CD4-positive, alpha-beta T cell treated with Interleukin-1 beta for 1 hour (primary cell): Measurements from ENCODE around the gene ATF5.
A peak's percentile ranks its signal among the peaks of the same experiment; 100 is the strongest.
"Not testable (repeated sequence)": the region's sequence is repeated elsewhere in the genome, so short reads cannot be mapped to it uniquely, and the experiment has no call there.

ENCODE experiments used
- DNase-seq, 2 donors: peaks; one replicate each; pipeline ENCODE4 v3.0.0-alpha.2; 2020 to 2022

ATF5 gene

GRCh38 chr19:49950956-49951526 lies 22.0 kb downstream of the ATF5 start:
- no peak for DNase-seq

GRCh38 chr19:49951806-49952478 lies 22.9 kb downstream of the ATF5 start:
- no peak for DNase-seq

DNA sequence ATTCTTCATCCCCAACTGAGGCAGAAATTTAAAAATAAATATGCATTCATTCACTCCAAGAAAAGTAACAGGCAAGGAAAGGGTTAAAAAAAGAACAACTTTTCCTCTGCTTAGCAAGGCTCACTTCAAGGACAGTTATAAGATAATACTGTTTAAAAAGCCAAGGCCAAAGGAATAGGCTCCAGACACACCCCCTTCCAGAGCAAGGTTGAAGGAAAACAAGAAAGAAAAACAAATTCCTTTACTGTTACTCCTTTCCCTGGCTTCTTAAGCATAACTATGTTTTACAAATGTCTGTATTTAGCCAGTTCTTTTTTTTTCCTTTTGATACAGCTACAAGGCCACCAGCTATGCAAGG lies 23.5 kb downstream of the ATF5 start:
- DNase-seq, result no peak

DNA sequence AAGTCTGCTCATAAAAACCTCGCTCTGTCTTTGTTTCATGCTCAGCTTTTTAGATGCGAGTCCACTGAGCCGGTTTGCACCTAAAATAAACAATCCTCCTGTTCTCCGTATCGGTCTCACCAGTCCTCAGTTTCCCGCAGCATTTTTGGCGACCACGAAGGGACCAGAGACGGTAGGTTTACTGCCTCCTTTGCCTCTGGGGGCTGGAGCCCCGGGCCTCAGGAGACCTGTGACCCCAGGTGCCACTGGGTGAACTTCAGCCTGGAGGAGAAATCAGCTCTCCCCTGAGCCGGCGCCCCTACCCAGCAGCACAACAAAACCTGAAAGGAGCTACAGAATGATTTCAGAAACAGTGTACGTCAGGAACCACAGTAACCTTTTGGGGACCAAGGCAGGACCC lies 23.9 kb downstream of the ATF5 start:
- no peak for DNase-seq

DNA sequence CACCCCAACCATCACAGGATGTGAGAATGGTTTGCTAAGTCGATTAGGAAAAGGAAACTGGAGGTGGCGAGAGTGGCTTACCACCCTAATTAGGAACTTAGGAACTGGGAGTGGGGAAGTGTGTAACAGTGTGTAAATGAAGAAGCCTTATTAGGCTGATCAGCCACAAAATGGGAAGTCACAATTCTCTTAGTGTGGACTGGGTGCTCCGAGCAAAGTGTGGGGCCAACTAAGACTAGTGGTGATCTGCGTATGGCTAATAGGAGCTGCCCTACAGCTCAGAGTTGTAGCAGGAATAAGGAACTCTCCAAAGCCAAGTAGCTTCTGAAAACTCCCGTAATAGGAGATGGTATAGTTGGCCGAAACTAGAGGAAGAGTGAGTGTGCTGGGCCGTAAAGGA lies 24.4 kb downstream of the ATF5 start:
- DNase-seq, result no peak

DNA sequence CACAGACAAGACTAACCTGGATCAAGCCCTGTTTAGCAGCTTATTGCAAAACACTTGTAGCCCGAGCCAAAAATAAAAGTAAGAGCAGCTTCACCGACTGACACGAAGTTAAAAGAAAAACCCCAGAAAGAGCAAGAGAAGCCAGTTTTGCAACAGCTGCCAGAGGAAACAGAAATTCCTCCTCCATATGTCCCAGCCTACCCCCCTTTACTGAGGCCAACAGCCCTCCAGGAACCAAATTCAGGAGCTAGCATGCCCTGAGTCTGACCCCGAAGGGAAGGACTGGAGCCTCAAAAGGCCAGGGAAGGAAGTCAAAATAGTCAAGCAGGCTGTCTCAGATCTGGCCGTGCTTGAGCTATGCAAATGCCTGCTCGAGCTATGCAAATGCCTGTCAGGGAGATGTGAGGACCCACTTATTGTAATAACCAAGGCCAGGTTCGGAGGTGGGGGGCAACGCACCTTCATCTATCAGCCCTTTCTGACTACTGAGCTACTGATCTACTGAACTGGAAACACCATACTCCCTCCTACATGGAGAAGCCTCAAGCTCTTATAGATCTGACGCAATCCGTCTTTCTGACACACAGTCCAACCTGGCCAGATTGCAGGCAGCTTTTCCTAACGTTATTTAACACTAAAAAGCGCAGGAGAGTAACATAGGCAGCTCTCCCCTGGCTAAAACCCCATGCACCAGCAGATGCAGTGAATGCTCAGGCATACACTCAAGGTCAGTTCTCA lies 25.3 kb downstream of the ATF5 start:
- no peak for DNase-seq

DNA sequence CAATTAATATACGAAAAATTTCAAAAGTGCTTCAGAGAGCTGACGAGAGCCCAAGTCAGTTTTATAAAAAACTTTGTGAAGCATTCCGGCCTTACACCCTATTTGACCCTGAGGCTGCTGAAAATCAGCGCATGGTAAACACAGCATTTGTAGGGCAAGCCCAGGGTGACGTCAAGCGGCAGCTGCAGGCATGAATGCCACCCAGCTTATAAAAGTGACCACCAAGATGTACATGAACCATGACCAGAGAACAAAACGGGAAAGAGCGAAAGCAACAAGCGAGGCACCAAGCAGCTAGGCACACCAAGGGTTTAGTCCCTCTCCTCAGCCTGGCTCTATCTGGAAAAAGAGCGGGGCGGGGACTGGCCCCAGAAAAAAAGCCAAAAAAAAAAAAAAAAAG lies 25.9 kb downstream of the ATF5 start:
- DNase-seq, result no peak

- no peak for DNase-seq
Measured at GRCh38 chr19:49956115-49956495, 27.1 kb downstream of the ATF5 start.

- DNase-seq, result no peak
Measured at GRCh38 chr19:49957262-49957915, 28.4 kb downstream of the ATF5 start.

GRCh38 chr19:49958144-49958543 lies 29.1 kb downstream of the ATF5 start:
- not testable (repeated sequence) for DNase-seq

- DNase-seq, result not testable (repeated sequence)
Measured at GRCh38 chr19:49958596-49958995, 29.6 kb downstream of the ATF5 start.

DNA sequence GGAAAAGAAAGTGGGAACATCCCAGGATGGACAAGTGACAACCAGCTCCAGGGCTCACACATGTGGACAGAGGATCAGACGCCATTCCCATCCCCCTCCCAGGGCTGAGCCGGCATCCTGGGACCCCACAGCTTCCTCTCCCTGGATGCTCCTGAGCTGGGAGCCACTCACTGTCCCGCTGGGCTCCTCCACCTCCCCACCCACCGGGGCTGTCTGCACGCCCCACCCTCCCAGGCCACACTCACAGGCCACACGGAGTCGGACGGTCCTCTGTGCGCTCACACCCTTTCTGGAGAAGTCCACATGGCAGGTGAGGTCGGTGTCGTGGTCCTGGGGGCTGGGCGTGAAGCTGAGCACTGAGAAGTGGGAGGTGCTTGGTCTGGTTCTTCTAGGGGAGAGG lies 30.9 kb downstream of the ATF5 start:
- not testable (repeated sequence) for DNase-seq

DNA sequence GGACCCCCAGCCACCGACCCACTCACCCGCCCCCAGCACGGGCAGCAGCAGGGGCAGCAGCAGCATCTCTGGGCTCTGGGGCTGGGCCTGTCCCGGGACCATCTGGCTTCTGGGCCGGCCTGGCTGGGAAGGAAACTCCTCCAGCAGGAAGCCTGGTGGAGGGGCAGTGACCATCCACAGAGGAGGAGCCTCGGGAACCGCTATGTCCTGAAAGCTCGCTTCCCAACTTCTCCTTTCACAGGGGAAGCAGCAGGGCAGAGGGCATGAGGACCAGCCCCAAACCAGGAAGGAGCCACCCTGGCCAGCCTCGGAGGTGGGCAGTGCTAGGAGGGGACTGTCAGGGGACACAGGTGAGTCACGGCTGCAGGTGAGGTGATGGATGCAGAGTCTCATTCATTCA lies 32.0 kb downstream of the ATF5 start, which contains the start of gene SIGLEC11:
TSS of gene SIGLEC11 (minus strand) at position 193 of the 400 bp plus-strand sequence. CDS start at position 102, 91 bp downstream.
- not testable (repeated sequence) for DNase-seq

DNA sequence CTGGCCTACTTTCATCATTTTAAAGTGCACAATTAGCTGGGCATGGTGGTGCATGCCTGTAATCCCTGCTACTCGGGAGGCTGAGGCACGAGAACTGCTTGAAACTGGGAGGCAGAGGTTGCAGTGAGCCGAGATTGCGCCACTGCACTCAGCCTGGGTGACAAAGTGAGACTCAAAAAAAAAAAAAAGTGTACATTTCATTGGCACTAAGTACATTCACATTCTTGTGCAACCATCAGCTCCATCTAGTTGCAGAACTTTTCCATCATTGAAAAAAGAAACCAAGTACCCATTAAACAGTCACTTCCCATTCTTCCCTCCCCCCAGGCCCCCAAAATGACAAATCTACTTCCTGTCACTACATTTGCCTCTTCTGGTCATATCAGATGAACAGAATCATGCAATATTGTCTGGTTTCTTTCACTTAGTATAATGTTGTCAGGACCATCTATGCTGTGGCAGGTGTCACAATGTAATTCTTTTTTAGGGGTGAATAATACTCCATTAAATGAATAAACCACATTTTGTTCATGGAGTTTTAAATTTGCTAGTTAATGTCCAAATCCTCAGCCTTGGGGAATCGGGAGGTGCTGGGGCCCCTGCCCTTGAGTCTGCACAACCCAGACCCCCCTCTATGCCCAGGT lies 39.4 kb downstream of the ATF5 start:
- DNase-seq, result peak in 1 of 2 donors; percentile 18

DNA sequence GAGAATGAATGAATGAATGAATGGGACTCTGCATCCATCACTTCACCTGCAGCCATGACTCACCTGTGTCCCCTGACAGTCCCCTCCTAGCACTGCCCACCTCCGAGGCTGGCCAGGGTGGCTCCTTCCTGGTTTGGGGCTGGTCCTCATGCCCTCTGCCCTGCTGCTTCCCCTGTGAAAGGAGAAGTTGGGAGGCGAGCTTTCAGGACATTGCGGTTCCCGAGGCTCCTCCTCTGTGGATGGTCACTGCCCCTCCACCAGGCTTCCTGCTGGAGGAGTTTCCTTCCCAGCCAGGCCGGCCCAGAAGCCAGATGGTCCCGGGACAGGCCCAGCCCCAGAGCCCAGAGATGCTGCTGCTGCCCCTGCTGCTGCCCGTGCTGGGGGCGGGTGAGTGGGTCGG lies 40.4 kb downstream of the ATF5 start:
- DNase-seq, result not testable (repeated sequence)

DNA sequence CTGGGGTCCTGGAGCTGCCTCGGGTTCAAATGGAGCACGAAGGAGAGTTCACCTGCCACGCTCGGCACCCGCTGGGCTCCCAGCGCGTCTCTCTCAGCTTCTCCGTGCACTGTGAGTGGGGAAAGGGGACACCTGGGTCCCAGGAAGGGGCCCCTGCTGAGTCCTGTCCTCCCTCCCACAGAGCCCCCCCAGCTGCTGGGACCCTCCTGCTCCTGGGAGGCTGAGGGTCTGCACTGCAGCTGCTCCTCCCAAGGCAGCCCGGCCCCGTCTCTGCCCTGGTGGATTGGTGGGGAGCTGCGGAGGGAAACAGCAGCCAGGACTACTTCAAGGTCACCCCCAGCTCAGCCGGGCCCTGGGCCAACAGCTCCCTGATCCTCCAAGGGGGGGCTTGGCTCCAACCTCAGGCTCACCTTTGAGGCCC lies 43.0 kb downstream of the ATF5 start:
- no peak for DNase-seq

DNA sequence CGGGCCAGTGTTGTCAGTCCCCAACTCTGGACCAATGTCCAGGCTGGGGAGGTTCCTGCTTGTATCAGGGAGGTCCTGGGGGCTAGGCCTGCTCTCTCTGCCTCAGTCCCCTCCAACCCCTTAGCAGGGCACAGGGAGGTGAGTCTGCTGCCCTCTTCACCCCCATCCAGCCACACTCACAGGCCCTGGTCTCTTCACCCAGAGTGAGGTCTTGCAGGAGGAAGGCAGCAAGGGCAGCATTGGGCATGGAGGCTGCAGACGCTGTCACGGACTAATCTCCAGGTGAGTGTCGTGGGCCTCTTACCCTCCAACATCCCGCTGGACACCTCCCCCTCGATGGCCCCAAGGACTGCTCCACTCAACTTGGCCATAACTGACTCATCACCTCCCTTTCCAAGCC lies 43.8 kb downstream of the ATF5 start:
- DNase-seq, result no peak

GRCh38 chr19:49973987-49974386 lies 45.0 kb downstream of the ATF5 start:
- no peak for DNase-seq

GRCh38 chr19:49975051-49975450 lies 46.0 kb downstream of the ATF5 start:
- DNase-seq, result no peak

DNA sequence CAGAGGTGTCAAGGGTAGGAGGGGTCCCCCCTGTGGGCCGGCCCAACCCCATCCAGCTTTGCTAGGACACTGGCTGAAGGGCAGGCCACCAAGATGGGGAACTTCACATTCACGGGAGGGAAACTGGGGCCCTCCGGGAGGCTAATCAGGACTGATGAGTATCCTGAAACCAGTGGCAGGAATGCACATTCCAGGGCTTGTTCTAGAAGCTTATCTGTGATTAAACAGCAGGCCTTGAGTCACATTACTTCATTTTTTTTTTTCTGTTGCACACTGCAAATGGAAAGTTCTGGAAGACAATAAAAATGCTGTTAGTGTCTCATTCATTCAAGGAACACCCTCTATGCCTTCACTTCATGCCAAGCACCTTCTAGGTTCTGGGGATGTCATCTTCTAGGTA lies 47.5 kb downstream of the ATF5 start:
- no peak for DNase-seq

- no peak for DNase-seq
Measured at GRCh38 chr19:49977076-49977475, 48.1 kb downstream of the ATF5 start.

- DNase-seq, result no peak
Measured at GRCh38 chr19:49977881-49978280, 48.9 kb downstream of the ATF5 start.

GRCh38 chr19:49978324-49978723 lies 49.3 kb downstream of the ATF5 start:
- no peak for DNase-seq
